GM19099 (cell line): ENCODE results near the gene MTUS2.

ENCODE experiments used
- POLR2A ChIP-seq: IDR thresholded peaks from 3 replicates; pipeline ENCODE4 v1.6.1; 2011; ENCODE audit warnings: low read depth; ENCODE audit not compliant: insufficient read length; ENCODE audit errors: extremely low read depth

The MTUS2 gene

GRCh38 chr13:29501674-29502073 lies 681.5 kb downstream of the MTUS2 start:
- TF ChIP-seq POLR2A = no peak

GRCh38 chr13:29502391-29503008 lies 682.4 kb downstream of the MTUS2 start:
- TF ChIP-seq POLR2A = no peak

GRCh38 chr13:29503041-29503837 lies 683.1 kb downstream of the MTUS2 start:
- no peak for TF ChIP-seq POLR2A

GRCh38 chr13:29504691-29505090 lies 684.6 kb downstream of the MTUS2 start:
- no peak for TF ChIP-seq POLR2A

- no peak for TF ChIP-seq POLR2A
Measured at GRCh38 chr13:29505511-29505910, 685.4 kb downstream of the MTUS2 start.

GRCh38 chr13:29505950-29506349 lies 685.8 kb downstream of the MTUS2 start:
- TF ChIP-seq POLR2A = no peak

- TF ChIP-seq POLR2A = no peak
Measured at GRCh38 chr13:29507356-29507755, 687.2 kb downstream of the MTUS2 start.

- TF ChIP-seq POLR2A = no peak
Measured at GRCh38 chr13:29508130-29508875, 688.2 kb downstream of the MTUS2 start.

- TF ChIP-seq POLR2A = no peak
Measured at GRCh38 chr13:29508876-29509252, 688.7 kb downstream of the MTUS2 start.

GRCh38 chr13:29509999-29510589 lies 690.0 kb downstream of the MTUS2 start:
- no peak for TF ChIP-seq POLR2A

GRCh38 chr13:29510651-29511084 lies 690.5 kb downstream of the MTUS2 start:
- no peak for TF ChIP-seq POLR2A

GRCh38 chr13:29511106-29511796 lies 691.1 kb downstream of the MTUS2 start:
- TF ChIP-seq POLR2A = no peak

GRCh38 chr13:29511980-29512379 lies 691.8 kb downstream of the MTUS2 start:
- TF ChIP-seq POLR2A = no peak

- no peak for TF ChIP-seq POLR2A
Measured at GRCh38 chr13:29513002-29513980, 693.2 kb downstream of the MTUS2 start.

- no peak for TF ChIP-seq POLR2A
Measured at GRCh38 chr13:29513981-29514719, 694.0 kb downstream of the MTUS2 start.
